ENCODE data around the gene PPP1R14B. TPM values are rescaled to one million over a fixed set of nuclear protein-coding genes. Genes with fewer than 3 reads are reported as not detected.

PPP1R14B gene
- polyA plus RNA-seq, 1 experiment = 119 TPM

GRCh38 chr11:64260147-64260708 lies 13.5 kb upstream of the PPP1R14B start:
- Histone ChIP-seq H3K4me3 (ENCODE audit: low read depth, low read length) (no peak overlapping the region), H3K9me3 (ENCODE audit: control insufficient read depth, insufficient read depth, low read length) (no peaks in the 10 kb centered on the region; the same call in 1 of the 2 replicates), H3K27ac (ENCODE audit: low read depth, low read length) (no peak overlapping the region), H3K27me3 (ENCODE audit: control insufficient read depth, insufficient read depth, low read length) (no peaks in the 10 kb centered on the region)
- no peak for DNase-seq (ENCODE audit: low read depth, low spot score)
- CTCF ChIA-PET = no interaction called here
- TF ChIP-seq, protein P1, sequence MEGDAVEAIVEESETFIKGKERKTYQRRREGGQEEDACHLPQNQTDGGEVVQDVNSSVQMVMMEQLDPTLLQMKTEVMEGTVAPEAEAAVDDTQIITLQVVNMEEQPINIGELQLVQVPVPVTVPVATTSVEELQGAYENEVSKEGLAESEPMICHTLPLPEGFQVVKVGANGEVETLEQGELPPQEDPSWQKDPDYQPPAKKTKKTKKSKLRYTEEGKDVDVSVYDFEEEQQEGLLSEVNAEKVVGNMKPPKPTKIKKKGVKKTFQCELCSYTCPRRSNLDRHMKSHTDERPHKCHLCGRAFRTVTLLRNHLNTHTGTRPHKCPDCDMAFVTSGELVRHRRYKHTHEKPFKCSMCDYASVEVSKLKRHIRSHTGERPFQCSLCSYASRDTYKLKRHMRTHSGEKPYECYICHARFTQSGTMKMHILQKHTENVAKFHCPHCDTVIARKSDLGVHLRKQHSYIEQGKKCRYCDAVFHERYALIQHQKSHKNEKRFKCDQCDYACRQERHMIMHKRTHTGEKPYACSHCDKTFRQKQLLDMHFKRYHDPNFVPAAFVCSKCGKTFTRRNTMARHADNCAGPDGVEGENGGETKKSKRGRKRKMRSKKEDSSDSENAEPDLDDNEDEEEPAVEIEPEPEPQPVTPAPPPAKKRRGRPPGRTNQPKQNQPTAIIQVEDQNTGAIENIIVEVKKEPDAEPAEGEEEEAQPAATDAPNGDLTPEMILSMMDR (IDR thresholded peaks at IDR 0.05; ENCODE audit: low read depth, low read length) = no peak
- POLR2A ChIA-PET = no interaction called here

GRCh38 chr11:64259533-64260067 lies 12.9 kb upstream of the PPP1R14B start:
- TF ChIP-seq, protein P1 (IDR thresholded peaks at IDR 0.05; ENCODE audit: low read depth, low read length) = no peak
- Histone ChIP-seq H3K9me3 (ENCODE audit: control insufficient read depth, insufficient read depth, low read length) (no peaks in the 10 kb centered on the region; the same call in 1 of the 2 replicates), H3K4me3 (ENCODE audit: low read depth, low read length) (no peak overlapping the region), H3K27ac (ENCODE audit: low read depth, low read length) (no peak overlapping the region), H3K27me3 (ENCODE audit: control insufficient read depth, insufficient read depth, low read length) (no peaks in the 10 kb centered on the region)
- POLR2A ChIA-PET = interaction anchor here (1.2 kb wide), 1 partner anchor 78 kb away, joined by 5 read pairs; no protein-coding TSS in a partner anchor
- no peak for DNase-seq (ENCODE audit: low read depth, low spot score)
- CTCF ChIA-PET = no interaction called here

DNA sequence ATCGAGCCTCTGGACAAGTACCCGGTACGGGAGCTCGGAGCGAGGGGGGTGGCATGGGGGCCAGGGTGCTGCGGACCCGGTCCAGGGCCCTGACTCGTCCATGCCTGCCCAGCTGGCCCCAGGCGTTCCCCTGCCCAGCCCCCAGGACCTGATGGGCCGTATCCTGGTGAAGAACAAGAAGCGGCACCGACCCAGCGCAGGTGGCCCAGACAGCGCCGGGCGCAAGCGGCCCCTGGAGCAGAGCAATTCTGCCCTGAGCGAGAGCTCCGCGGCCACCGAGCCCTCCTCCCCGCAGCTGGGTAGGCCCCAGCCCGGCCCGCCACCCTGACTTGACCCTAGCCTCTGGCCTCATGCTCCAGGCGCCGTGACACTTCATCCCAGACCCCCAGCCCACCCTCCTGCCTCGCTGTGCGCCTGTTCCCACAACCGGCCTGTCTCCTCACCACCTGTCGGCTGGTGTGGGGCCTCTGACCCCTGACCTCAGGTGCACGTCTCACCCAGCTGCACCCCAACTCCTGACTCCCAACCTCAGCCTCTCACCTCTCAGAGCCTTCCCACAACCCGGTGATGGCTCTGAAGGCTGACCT lies 12.3 kb upstream of the PPP1R14B start:
- H3K9me3 ChIP-seq (ENCODE audit: control insufficient read depth, insufficient read depth, low read length) = no peaks in the 10 kb centered on the region; the same call in 1 of the 2 replicates
- POLR2A ChIA-PET = interaction anchor here (0.7 to 1.2 kb wide), 2 partner anchors 10 to 78 kb away, joined by 3 to 5 read pairs; no protein-coding TSS in a partner anchor
- no peaks in the 10 kb centered on the region for H3K27me3 ChIP-seq (ENCODE audit: control insufficient read depth, insufficient read depth, low read length)
- CTCF ChIA-PET = no interaction called here
- TF ChIP-seq, protein P1 (IDR thresholded peaks at IDR 0.05; ENCODE audit: low read depth, low read length) = no peak
- DNase-seq (ENCODE audit: low read depth, low spot score) = no peak
- no peak overlapping the region for H3K27ac ChIP-seq (ENCODE audit: low read depth, low read length)
- H3K4me3 ChIP-seq (ENCODE audit: low read depth, low read length) = no peak overlapping the region

GRCh38 chr11:64258356-64258755 lies 11.6 kb upstream of the PPP1R14B start:
- Histone ChIP-seq H3K27me3 (ENCODE audit: control insufficient read depth, insufficient read depth, low read length) (no peaks in the 10 kb centered on the region), H3K9me3 (ENCODE audit: control insufficient read depth, insufficient read depth, low read length) (no peaks in the 10 kb centered on the region; the same call in 1 of the 2 replicates), H3K4me3 (ENCODE audit: low read depth, low read length) (no peak overlapping the region), H3K27ac (ENCODE audit: low read depth, low read length) (no peak overlapping the region)
- DNase-seq (ENCODE audit: low read depth, low spot score) = no peak
- TF ChIP-seq, protein P1 (IDR thresholded peaks at IDR 0.05; ENCODE audit: low read depth, low read length) = no peak
- ChIA-PET POLR2A (interaction anchor here (0.7 to 1.2 kb wide), 2 partner anchors 10 to 77 kb away, joined by 3 to 5 read pairs; no protein-coding TSS in a partner anchor), CTCF (no interaction called here)

GRCh38 chr11:64256300-64256699 lies 9.6 kb upstream of the PPP1R14B start:
- H3K4me3 ChIP-seq (ENCODE audit: low read depth, low read length) = no peak overlapping the region
- POLR2A ChIA-PET = interaction anchor here (1.4 kb wide), 1 partner anchor 11 kb away, joined by 9 read pairs; no protein-coding TSS in a partner anchor
- H3K27ac ChIP-seq (ENCODE audit: low read depth, low read length) = no peak overlapping the region
- H3K9me3 ChIP-seq (ENCODE audit: control insufficient read depth, insufficient read depth, low read length) = no peaks in the 10 kb centered on the region
- CTCF ChIA-PET = no interaction called here
- TF ChIP-seq, protein P1 (IDR thresholded peaks at IDR 0.05; ENCODE audit: low read depth, low read length) = no peak
- H3K27me3 ChIP-seq (ENCODE audit: control insufficient read depth, insufficient read depth, low read length) = no peaks in the 10 kb centered on the region
- DNase-seq (ENCODE audit: low read depth, low spot score) = no peak

Measured in AG04450 (cell line).